HCEC 1CT (cell line): ENCODE data around the gene MYADML2.

Source experiments
- DNase-seq: peaks from one replicate; pipeline ENCODE4 v3.0.0-alpha.2; 2017

MYADML2 gene

GRCh38 chr17:81908793-81909192 lies 38.2 kb downstream of the MYADML2 start:
- no peak for DNase-seq

- DNase-seq = no peak
Measured at GRCh38 chr17:81907219-81908145, 39.6 kb downstream of the MYADML2 start.

GRCh38 chr17:81906476-81907218 lies 40.4 kb downstream of the MYADML2 start:
- DNase-seq = no peak

- DNase-seq = no peak
Measured at GRCh38 chr17:81905993-81906392, 41.0 kb downstream of the MYADML2 start.

- no peak for DNase-seq
Measured at GRCh38 chr17:81905424-81905875, 41.6 kb downstream of the MYADML2 start.

- DNase-seq = no peak
Measured at GRCh38 chr17:81904600-81905423, 42.2 kb downstream of the MYADML2 start.

- no peak for DNase-seq
Measured at GRCh38 chr17:81903896-81904599, 43.0 kb downstream of the MYADML2 start.

GRCh38 chr17:81903415-81903831 lies 43.6 kb downstream of the MYADML2 start:
- no peak for DNase-seq

GRCh38 chr17:81902653-81903414 lies 44.2 kb downstream of the MYADML2 start:
- no peak for DNase-seq

- no peak for DNase-seq
Measured at GRCh38 chr17:81902023-81902652, 44.9 kb downstream of the MYADML2 start, which contains the start of gene NPB. NPB (plus strand) TSS chr17:81902238; CDS start chr17:81902278, 40 bp downstream.

- DNase-seq = no peak
Measured at GRCh38 chr17:81901167-81902022, 45.6 kb downstream of the MYADML2 start.

GRCh38 chr17:81900181-81900820 lies 46.7 kb downstream of the MYADML2 start:
- no peak for DNase-seq

GRCh38 chr17:81899514-81900166 lies 47.4 kb downstream of the MYADML2 start:
- DNase-seq = no peak

- no peak for DNase-seq
Measured at GRCh38 chr17:81898885-81899284, 48.1 kb downstream of the MYADML2 start.

- DNase-seq = peak; percentile 93
Measured at GRCh38 chr17:81898029-81898866, 48.8 kb downstream of the MYADML2 start.

- no peak for DNase-seq
Measured at GRCh38 chr17:81895400-81895799, 51.6 kb downstream of the MYADML2 start.

- DNase-seq = no peak
Measured at GRCh38 chr17:81891303-81891552, 55.8 kb downstream of the MYADML2 start.
